ENCODE results near the gene TEAD1. TPM values are rescaled to one million over a fixed set of nuclear protein-coding genes. Genes with fewer than 3 reads are reported as not detected.
A peak's percentile ranks its signal among the peaks of the same experiment; 100 is the strongest.

The TEAD1 gene
- total RNA-seq, 1 donor from 2014 or later, result 27.1 TPM

DNA sequence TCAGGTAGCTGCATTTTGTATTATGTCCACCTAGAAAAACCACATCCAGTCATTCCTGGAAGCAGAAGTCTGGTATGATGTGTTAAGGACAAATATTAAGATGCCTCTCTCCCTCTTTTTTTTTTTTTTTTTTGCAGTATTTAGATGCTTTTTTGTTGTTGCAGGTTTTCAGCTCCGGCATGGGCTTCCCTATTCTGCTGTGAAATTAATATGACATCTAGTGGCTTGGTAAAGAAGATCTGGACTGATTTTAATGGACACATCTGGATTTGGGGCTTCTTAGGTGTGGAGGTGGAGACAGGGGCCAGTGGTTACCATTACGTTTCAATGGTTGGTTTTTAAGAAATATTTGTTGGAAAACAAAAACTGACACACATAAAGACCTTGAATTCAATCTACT is 287.4 kb downstream of the TEAD1 start:
- DNase-seq, result peak; percentile 23

DNA sequence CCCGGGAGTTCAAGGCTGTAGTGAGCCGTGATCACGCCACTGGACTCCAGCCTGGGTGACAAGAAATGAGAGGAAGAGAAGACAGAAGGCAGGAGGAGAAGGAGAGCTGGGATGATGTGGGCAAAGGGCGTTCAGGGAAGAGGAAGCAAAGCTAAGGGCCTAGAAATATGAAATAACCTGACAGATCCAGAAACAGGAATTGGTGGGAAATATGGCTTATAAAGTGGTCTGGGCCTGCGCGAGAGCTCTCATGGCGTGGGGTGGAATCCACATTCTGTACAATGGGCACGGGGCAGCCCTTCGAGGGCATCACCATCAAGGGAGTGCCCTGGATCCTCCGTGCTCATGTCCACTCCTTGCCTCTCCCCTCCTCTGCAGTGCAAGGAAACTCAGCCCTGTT is 288.1 kb downstream of the TEAD1 start:
- no peak for DNase-seq

DNA sequence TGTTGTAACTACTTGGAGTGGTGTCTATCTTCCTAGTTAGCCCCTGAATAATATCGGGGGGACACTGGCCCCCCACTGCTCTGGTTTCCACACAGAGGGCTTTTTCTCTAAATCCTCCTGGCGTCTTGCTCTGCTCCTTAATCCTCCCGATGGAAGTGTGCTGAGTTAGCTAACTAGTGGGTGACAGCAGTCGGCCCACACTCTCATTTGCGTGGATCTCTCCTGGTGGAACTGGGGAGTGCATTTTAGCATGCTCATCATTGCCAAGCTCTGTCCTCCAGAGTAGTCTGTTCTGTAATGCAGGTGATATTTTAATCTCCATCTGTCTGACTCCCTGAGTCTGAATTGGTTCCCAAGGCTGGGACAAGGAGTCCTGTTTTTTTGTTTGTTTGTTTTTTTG is 288.8 kb downstream of the TEAD1 start:
- no peak for DNase-seq

DNA sequence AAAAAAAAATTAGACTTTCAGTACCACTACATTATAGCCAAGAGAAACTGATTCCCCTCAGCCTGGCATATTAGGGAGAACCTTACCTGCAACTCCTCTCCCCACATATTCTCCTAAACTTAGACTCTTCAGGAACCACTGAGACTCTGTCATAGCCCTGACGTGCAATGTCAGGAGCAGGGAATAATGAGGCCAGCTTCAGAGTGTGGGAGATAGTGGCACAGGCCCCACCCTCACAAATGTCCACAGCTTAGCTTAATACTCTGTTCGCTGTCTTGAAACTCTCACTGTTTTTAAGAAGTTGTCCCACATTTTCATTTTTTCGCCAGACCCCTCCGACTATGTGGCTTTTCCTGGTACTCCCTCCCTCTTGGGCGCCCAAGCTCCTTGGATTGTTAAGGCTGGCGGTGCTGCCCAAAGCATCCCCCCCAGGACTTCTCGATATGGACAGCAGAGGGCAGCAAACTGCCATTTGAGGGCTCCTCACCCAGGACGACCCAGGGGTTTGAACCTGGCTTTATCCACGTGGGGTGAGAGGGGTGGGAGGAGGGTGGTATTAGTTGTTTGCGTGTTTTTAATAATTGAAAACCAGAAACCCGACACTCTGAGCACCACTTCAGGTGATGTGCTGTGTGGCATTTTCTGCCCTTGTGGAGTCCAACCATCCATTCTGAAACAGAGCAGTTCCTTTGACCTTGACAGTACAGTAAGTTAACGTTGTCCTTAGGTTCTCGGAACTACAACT is 289.7 kb downstream of the TEAD1 start:
- DNase-seq, result peak; percentile 79

DNA sequence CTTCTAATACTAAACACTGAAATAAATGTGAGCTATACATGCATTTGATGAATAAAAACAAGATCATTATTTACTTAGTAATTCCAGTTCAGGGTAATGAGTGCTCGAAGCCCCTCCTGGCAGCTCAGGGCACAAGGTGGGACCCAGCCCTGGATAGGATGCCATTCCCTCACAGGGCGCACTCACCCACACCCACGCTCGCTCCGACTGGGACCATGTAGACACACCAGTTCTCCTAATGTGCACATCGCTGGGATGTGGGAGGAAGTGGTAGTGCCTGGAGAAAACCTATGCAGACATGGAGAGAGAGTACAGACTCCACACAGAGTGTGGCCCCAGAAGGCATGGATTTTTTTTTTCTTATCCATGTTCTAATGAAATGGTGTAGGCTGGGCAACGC is 290.4 kb downstream of the TEAD1 start:
- no peak for DNase-seq

DNA sequence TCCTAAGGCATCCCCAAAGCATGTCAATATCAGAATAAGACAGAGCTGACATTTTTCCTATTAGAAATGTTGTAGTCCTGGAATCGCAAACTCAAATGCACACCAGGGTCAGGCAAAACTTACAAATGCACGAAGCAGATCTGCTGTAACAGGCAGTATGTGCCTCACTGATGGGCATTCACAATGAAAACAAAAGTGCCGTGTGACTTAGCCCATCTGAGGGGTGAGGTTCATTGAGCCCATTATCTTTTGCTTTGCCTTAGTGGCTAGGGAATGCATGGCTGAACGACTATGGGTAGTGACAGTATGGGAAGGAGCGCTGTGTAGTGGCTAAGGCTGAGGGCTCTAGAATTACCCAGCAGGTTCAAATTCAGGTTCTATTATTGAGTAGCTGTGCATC is 291.8 kb downstream of the TEAD1 start:
- DNase-seq, result no peak

DNA sequence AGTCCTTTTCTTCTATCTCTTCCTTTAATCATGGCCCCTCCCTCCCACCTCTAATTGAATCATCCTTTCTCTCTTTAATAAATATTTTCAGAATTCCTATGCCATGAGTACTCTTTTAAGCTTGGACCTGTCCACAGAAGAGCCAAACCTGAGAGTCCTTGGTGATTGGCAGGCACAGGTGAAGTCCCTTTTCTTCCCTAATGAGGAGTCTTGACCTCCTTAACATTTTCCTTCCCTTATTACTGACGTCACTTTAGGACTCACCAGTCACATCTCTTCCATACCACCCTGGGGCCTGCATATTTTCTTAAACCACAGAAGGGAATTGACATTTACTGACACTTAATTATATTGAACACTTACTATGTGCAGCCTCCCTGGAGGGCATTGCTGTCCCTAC is 293.9 kb downstream of the TEAD1 start:
- DNase-seq, result no peak

DNA sequence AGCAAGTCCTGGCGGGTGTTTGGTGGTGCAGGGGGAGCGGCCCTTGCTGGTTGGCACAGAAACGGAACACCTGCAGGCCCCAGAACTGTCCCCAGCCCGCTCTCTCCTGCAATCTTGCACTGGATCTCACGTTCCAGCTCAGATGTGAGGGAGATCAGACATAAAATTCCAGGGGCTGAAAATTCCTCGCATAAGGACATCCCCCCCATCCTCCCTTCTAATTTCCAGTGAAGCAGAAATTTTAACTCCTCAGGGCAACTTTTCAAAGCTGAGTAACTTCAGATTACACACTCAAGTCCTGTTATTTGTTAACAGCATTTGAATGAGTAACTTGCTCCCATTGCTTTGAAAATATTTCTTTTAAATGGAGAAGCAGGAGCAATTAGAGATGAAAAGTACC is 294.6 kb downstream of the TEAD1 start:
- no peak for DNase-seq

DNA sequence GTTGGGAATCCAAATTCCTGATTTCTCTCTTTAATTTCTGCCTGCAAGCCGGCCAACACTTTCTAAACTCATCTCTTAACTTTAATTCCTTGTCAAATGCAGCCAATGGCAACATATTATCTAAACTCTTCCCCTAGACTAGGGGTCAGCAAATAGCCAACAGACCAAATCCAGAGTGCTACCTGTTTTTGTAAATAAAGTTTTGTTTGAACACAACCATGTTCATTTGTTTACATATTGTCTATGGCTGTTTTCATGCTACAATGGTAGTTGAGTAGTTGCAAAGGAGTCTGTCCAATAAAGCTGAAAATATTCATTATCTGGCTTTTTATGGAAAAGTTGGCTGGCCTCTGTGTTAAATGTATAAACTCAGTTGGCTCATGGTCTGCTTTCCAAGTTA is 297.7 kb downstream of the TEAD1 start:
- no peak for DNase-seq

DNA sequence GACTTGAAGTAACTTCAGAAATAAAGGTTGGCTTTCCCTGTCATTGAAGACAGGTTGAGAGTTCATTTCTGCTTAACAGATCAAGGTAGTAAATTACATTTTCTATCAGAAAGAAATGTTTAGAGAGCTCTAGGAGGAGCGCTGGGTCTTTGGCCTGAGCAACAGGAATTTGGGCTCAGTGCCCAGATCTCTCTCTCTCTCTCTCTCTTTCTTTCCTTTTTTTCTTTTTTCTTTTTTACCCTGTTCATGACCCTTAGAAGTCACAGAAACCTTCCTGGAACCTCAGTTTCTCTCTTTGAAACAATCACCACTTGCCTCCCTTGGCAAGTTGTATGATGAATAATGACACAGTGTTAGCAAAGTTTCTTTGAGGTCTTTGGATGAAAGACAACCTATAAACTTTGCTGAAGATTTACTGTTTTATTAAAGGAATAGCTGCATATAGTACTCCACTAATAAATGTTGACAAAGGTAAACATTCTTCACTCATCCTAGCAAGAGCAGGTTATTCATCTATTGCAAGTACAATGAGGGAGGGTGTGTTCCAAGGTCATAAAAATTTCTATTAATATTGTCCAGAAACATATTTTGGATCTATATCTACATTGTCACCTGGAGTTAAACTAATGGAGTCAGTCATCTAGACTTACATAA is 299.4 kb downstream of the TEAD1 start:
- no peak for DNase-seq

DNA sequence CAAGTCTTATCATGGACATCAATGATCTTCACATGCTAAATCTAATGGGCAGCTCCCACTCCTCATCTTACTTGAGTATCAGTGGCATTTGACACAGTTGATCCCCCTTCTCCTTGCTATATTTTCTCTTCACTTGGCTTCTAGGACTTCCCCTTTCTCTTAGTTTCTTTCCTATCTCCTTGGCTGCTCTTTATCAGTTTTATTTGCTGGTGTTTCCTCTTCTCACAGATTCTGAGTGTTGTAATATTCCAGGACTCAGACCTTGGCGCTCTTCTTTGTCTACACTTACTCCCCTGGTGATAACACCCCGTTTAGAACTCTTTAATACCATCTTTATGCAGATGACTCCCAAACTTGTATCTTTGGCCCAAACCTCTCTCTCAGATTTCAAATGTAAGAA is 301.0 kb downstream of the TEAD1 start:
- DNase-seq, result no peak

DNA sequence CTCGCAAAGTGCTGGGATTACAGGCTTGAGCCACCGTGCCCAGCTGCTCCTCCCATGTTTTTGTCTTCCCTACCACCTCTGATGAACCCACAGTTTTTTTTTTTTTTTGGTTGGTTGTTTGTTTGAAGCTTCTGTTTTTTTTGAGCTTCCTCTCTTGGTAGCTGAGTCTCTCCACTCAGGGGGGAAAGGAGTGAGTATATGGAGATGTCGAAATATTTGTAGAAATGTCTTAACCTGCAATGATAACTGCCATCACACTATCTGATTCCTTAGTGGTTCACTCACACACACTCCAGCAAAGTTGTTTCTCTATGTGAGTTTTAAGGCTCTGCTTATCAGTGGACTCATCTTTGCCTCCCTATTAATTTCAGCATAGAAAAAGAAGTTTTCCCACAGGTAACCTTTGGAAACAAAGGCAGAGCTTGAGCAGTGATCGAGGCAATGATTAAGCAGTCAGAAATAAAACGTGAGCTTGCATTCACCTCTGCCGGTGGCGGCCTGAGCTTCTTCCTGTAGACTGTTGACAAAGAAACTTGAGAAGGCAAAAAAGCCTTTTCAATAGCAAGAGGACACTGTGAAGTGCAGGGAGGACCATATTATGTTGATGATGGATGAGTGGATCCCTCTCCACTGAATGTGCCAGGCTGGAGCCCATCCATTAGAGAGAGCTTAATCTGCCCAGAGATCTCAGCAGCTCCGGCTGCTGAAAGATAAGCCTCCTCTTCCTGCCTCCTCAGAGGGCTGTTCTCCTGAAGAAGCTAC is 305.9 kb downstream of the TEAD1 start:
- DNase-seq, result no peak

DNA sequence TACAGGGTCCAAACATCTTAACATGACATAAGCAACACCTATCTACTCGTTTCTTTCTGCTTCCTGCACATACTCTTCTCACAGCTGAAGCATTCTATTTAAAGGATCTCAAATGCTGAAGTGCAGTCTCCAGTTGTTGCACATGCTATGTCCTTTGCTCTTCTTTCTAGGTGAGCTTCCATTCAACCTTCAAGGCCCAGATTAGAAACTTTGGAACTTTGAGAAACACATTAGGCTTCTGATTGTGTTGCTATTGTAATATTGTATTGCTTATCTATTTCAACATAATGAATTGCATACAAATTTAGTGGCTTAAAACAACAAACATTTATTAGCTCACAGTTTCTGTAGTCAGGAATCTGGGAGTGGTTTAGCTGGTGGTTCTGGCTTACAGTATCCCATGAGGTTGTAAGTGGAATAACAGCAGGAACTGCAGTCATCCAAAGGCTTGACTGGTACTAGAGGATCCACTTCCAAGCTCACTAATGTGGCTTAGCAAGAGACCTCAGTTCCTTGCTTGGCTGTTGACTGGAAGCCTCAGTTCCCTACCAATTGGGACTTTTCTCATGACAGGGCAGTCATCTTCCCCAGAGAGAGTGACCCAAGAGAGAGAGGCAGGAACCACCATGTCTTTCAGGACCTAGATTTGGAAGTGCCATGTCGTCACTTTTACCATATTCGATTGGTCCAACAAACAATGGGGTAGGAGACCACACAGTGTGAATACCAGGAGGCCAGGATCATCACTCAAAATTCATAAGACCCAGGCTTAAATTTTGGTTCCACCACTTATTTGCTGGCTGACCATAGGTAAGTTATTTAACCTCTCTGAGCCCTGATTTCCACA is 307.7 kb downstream of the TEAD1 start:
- no peak for DNase-seq

DNA sequence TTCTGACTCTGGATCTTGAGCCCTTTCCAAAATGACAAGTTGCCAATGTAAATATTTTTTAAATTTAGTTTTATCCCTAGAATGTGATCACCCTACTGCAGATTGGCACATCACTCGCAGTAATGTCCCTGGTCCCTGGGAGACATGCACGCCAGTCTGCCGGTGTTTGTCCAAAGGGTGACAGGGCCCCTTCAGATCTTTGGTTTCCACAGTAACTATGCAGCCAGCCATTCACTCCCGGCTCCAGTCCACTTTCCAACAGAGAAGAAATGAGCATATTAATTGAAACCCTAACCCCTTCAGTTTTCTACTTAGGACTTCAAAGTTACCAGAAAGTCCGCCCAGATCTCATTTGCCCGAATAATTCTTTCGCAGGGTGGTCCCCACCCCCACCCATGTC is 309.1 kb downstream of the TEAD1 start:
- DNase-seq, result no peak

DNA sequence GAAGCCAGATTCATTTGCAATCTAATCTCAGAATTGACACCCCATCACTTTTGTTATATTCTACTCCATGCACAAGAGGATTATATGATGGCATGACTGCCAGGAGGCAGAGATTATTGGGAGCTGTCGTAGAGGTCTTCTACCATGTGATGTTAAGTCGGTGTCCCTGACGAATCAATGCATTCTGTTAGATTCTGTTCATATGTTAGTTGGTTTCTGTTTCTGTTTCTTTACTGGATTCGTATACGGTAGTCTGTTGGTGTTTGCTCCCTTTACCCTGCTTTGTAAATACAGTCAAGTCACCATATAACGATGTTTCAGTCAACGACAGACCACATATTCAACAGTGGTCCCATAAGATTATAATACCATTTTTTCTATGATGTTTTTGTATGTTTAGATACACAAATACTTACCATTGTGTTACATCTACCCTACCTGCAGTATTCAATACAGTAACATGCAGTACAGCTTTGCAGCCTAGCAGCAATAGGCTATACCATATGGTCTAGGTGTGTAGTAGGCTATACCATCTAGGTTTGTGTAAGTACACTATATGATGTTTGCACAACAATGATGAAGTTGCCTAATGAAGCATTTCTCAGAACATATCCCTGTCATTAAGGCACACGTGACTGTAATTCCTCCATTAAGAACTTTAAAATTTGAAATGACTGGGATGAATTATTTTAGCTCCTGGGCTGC is 312.1 kb downstream of the TEAD1 start:
- no peak for DNase-seq

DNA sequence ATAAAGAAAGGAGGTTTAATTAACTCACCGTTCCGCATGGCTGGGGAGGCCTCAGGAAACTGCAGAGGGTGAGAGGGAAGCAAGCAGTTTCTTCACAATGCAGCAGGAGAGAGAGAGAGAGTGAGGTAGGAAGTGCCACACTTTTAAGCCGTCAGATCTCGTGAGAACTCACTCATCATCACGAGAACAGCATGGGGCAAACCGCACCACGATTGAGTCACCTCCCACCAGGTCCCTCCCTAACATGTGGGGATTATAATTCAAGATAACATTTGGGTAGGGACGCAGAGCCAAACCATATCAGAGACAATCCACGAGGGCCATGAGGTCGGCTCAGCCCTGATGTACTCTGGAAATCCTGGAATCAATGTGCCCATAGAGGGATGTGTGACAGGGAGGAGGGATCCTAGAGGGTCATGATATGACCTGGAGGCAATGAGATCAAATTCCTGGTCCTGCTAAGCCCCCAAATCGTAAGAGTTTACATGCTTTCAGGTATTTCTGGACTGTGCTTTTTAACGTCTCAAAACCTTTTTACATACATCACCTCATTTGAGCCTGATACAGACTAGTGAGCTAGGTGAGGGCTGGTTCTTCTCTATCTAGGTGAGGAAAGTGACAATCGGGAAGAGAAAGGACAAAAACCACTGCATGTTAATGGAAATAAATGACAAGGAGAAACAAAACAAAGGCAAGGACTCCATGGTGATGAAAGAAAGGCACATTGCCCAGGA is 315.4 kb downstream of the TEAD1 start:
- no peak for DNase-seq

DNA sequence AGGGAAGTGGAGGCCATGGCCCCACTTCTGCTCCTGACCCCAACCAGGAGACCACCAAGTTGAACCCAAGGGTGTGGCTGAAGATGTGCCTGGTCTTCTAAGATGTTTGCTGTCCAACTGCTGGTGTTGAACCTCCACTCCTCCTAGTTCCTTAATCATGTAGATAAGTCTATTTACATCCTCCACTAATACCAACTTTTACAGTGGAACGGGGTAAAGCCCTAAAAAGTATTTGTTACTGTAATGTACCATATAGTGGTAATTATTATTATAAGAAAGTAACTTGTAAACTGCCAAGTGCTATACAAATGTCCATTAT is 315.9 kb downstream of the TEAD1 start:
- no peak for DNase-seq

DNA sequence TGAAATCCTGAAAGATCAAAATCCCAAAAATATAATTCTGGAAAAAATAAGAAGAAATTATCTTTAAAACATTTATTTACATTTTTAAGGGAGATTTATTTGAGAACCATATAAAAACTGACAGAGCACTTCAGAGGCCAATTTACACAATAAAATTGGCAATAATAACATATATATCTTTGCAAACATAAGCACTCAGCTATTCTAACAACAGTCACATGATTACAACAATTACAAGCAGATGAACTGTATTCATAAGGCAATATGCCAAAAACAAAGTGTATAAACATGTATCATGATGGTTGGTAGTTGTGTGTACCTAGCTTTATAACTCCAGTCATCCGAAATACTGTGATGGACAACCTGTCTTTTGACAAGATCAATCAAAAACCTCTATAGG is 317.2 kb downstream of the TEAD1 start:
- no peak for DNase-seq

DNA sequence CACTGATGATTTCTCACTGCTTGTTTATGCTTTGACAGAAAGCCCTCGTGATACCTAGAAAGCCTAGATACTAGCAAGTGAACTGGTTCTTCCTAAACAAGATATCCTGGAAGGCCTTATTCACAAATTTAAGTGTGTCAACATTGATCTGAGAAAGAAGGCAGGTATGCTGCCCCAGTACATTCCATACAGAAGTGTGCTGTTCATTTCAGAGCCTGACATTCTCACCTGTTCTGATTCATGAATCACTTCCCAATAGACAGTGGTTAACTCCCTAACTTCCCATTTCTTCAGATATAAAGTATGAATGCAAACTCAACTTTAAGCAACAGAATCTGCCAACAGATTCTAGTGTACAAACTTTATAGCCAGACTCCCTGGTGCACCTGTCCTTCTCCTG is 319.4 kb downstream of the TEAD1 start:
- no peak for DNase-seq

All from dermis blood vessel endothelial cell (primary cell).